SU-DHL-6 (cell line): ENCODE results near the gene ULK1.

Source experiments
- H2AFZ ChIP-seq: fragments of 200-600 bp; sonication (generic); 2 replicates; pipeline ENCODE4 v1.6.1; 2014; ENCODE audit warnings: low read depth, mild to moderate bottlenecking, moderate library complexity, mixed read lengths, antibody characterized with exemption, low read length; ENCODE audit not compliant: severe bottlenecking
- H3F3A ChIP-seq: fragments of 200-600 bp; shearing (Covaris generic); 2 replicates; pipeline ENCODE4 v1.6.0; 2016; ENCODE audit warnings: antibody characterized with exemption, mild to moderate bottlenecking; ENCODE audit not compliant: insufficient read depth
- H3K27ac ChIP-seq: fragments of 200-600 bp; sonication (generic); 2 replicates; pipeline ENCODE4 v1.5.1; 2016; ENCODE audit warnings: low read depth, mild to moderate bottlenecking, low read length, moderate library complexity, mixed read lengths
- H3K27me3 ChIP-seq: fragments of 200-600 bp; sonication (generic), shearing (Covaris generic); 2 replicates; pipeline ENCODE4 v1.6.0; 2014; ENCODE audit warnings: mild to moderate bottlenecking, low read length
- H3K36me3 ChIP-seq: fragments of 200-600 bp; sonication (generic); 2 replicates; pipeline ENCODE4 v1.6.1; 2014; ENCODE audit warnings: mild to moderate bottlenecking, low read length, mixed read lengths
- H3K4me2 ChIP-seq: fragments of 300-600, 200-600 bp; shearing (Covaris generic), sonication (generic); 2 replicates; pipeline ENCODE4 v1.6.0; 2014; ENCODE audit warnings: low read length, low read depth, mild to moderate bottlenecking; ENCODE audit not compliant: poor library complexity, severe bottlenecking
- H3K4me3 ChIP-seq: fragments of 200-600 bp; sonication (generic); 2 replicates; pipeline ENCODE4 v1.5.1; 2014; ENCODE audit warnings: antibody characterized with exemption, low read length, mild to moderate bottlenecking, mixed read lengths; ENCODE audit not compliant: insufficient read depth, poor library complexity, severe bottlenecking
- H3K79me2 ChIP-seq: fragments of 200-600 bp; sonication (generic); 2 replicates; pipeline ENCODE4 v1.6.1; 2014; ENCODE audit warnings: mild to moderate bottlenecking, low read length, moderate library complexity; ENCODE audit not compliant: insufficient read depth
- H3K9ac ChIP-seq: fragments of 200-600 bp; sonication (generic); 2 replicates; pipeline ENCODE4 v1.7.0; 2014; ENCODE audit warnings: mild to moderate bottlenecking, low read length
- H3K9me2 ChIP-seq: fragments of 200-600 bp; sonication (generic); replicated peaks from 2 replicates; pipeline ENCODE4 v1.6.1; 2014; ENCODE audit warnings: low read length; ENCODE audit not compliant: insufficient read depth
- H3K9me3 ChIP-seq: fragments of 200-600 bp; sonication (generic); 2 replicates; pipeline ENCODE4 v1.6.1; 2014; ENCODE audit warnings: low read length, mixed read lengths; ENCODE audit not compliant: insufficient read depth
- H4K20me1 ChIP-seq: fragments of 200-600 bp; sonication (generic); 2 replicates; pipeline ENCODE4 v1.6.1; 2014; ENCODE audit warnings: low read depth, mild to moderate bottlenecking, antibody characterized with exemption, low read length, moderate library complexity, mixed read lengths
- CTCF ChIP-seq: fragments of 200-600 bp; sonication (generic); IDR thresholded peaks from one replicate; pipeline ENCODE4 v1.5.1; 2017; ENCODE audit warnings: antibody characterized with exemption, mild to moderate bottlenecking, low read length, moderate library complexity; ENCODE audit not compliant: insufficient read depth, poor library complexity, severe bottlenecking
- EZH2phosphoT487 ChIP-seq: fragments of 200-600 bp; sonication (generic), shearing (Covaris generic); conservative IDR thresholded peaks from 2 replicates; pipeline ENCODE4 v1.6.1; 2018; ENCODE audit warnings: mild to moderate bottlenecking, antibody characterized with exemption, low read length, moderate library complexity, mixed read lengths

The ULK1 gene

GRCh38 chr12:131897276-131897675, 2.9 kb downstream of the ULK1 start:
- Histone ChIP-seq H3K27ac (no peak overlapping the region), H3K4me2 (no peak overlapping the region), H3K4me3 (no peak overlapping the region), H3K79me2 (no peaks in the 10 kb centered on the region), H3K36me3 (no peaks in the 10 kb centered on the region), H3K9ac (no peak overlapping the region), H3F3A (no peaks in the 10 kb centered on the region), H4K20me1 (no peaks in the 10 kb centered on the region), H3K9me3 (no peaks in the 10 kb centered on the region), H3K9me2 (no peaks in the 10 kb centered on the region), H2AFZ (no peak overlapping the region), H3K27me3 (no peaks in the 10 kb centered on the region)
- no peak for TF ChIP-seq EZH2phosphoT487
- TF ChIP-seq CTCF, result no peak

- no peaks in the 10 kb centered on the region for H4K20me1 ChIP-seq
- H3K9me3 ChIP-seq, result no peaks in the 10 kb centered on the region
- TF ChIP-seq CTCF, result no peak
- no peak for TF ChIP-seq EZH2phosphoT487
- H3K4me3 ChIP-seq, result no peak overlapping the region
- H3K27ac ChIP-seq, result no peak overlapping the region
- no peaks in the 10 kb centered on the region for H3K79me2 ChIP-seq
- H3K4me2 ChIP-seq, result no peak overlapping the region
- H3K27me3 ChIP-seq, result no peaks in the 10 kb centered on the region
- no peaks in the 10 kb centered on the region for H3F3A ChIP-seq
- H3K9me2 ChIP-seq, result no peaks in the 10 kb centered on the region
- H2AFZ ChIP-seq, result no peak overlapping the region
- no peak overlapping the region for H3K9ac ChIP-seq
- H3K36me3 ChIP-seq, result no peaks in the 10 kb centered on the region
Measured at GRCh38 chr12:131897875-131898274, 3.5 kb downstream of the ULK1 start.

- Histone ChIP-seq H3K9ac (no peak overlapping the region), H3K79me2 (no peaks in the 10 kb centered on the region), H3K36me3 (no peaks in the 10 kb centered on the region), H3K4me2 (no peak overlapping the region), H3K9me2 (no peaks in the 10 kb centered on the region), H3F3A (no peaks in the 10 kb centered on the region), H2AFZ (no peak overlapping the region), H3K27me3 (no peaks in the 10 kb centered on the region), H3K27ac (no peak overlapping the region), H3K4me3 (no peak overlapping the region), H4K20me1 (no peaks in the 10 kb centered on the region), H3K9me3 (no peaks in the 10 kb centered on the region)
- TF ChIP-seq CTCF (no peak), EZH2phosphoT487 (no peak)
Measured at GRCh38 chr12:131900397-131900796, 6.0 kb downstream of the ULK1 start.
